ENCODE measurements around the gene AIPL1.

Gene AIPL1

DNA sequence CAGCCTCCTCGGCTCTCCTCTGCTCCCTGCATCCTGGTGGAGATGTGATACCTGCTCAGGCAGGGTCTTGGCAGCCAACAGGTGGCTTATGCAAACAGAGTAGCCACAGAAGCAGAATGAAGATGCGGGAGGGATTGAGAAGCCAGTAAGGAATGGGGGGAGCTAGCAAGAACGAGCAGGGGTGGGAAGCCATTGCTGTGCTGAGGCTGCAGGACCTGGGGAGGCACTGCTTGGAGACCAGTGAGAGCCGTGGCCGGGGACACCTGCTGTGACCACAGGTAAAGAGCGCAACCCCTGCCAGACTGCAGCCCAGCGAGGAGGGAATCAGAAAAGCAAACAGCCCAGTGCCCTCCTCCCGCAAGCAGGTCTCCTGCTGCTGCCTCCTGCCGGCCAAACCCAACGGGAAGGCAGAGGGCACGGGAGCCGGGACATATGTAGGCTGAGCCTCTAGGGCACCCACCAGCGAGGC is 14.7 kb downstream of the AIPL1 start:
- WGBS, 2 experiments: 26 to 28% methylated on average over 13 of the region's 13 CpGs
- H3K4me3 ChIP-seq (ENCODE audit: insufficient read depth, low read depth, low read length): no peak overlapping the region
- no peaks in the 10 kb centered on the region for H3K4me1 ChIP-seq (ENCODE audit: control insufficient read depth, insufficient read depth, low read length)
- no peaks in the 10 kb centered on the region for H3K36me3 ChIP-seq (ENCODE audit: control insufficient read depth, insufficient read depth, low read length)
- no peaks in the 10 kb centered on the region for H3K9me3 ChIP-seq (ENCODE audit: control insufficient read depth, low read length)
- no peaks in the 10 kb centered on the region for H3K27me3 ChIP-seq (ENCODE audit: control insufficient read depth, insufficient read depth, low read length, poor library complexity, severe bottlenecking)
- H3K27ac ChIP-seq (ENCODE audit: insufficient read depth, low read depth, low read length, poor library complexity, severe bottlenecking): no peak overlapping the region

DNA sequence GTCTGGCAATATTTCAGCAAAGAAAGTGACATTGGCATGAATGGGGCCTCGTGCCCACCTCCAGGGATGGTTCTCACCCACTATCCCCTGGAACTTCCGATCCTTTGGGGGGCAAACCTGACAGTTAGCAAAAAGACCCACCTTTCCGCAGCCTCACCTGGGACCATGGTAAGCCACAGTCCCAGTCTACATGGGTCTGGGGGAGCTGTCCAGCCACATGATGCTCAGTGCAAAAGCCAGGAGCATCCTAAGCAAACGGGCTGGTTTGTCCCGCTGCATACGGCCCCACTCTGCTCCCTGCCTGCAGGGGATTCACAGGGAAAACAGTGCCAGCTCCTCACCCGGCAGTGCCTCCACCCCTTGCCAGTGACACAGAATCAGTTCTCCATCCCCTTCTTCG is 19.3 kb downstream of the AIPL1 start:
- H3K36me3 ChIP-seq (ENCODE audit: control insufficient read depth, insufficient read depth, low read length): no peaks in the 10 kb centered on the region
- WGBS, 2 experiments: 85% methylated on average over 8 of the region's 8 CpGs
- no peaks in the 10 kb centered on the region for H3K9me3 ChIP-seq (ENCODE audit: control insufficient read depth, low read length)
- no peaks in the 10 kb centered on the region for H3K27me3 ChIP-seq (ENCODE audit: control insufficient read depth, insufficient read depth, low read length, poor library complexity, severe bottlenecking)
- H3K4me3 ChIP-seq (ENCODE audit: insufficient read depth, low read depth, low read length): no peak overlapping the region
- H3K27ac ChIP-seq (ENCODE audit: insufficient read depth, low read depth, low read length, poor library complexity, severe bottlenecking): no peak overlapping the region
- no peaks in the 10 kb centered on the region for H3K4me1 ChIP-seq (ENCODE audit: control insufficient read depth, insufficient read depth, low read length)

DNA sequence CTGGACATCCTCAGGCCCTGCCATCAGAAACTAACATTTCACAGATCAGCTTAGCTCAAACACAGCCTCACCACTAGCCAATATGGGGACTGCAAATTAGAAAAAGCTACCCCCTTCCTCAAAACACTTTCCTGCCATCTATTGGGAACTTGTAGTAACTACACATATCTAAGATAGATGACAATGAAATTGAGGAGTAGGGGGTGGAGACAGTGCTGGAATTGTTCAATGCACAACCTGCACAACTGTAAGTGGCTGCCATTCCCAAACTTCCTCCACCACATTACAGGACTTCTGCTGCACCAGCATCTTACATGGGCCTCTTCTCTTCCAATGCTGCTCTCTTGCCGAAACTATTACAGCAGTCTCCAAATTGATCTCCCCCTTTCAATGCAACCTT is 21.9 kb downstream of the AIPL1 start:
- Histone ChIP-seq H3K36me3 (ENCODE audit: control insufficient read depth, insufficient read depth, low read length) (no peaks in the 10 kb centered on the region), H3K4me1 (ENCODE audit: control insufficient read depth, insufficient read depth, low read length) (no peaks in the 10 kb centered on the region), H3K4me3 (ENCODE audit: insufficient read depth, low read depth, low read length) (no peak overlapping the region), H3K27me3 (ENCODE audit: control insufficient read depth, insufficient read depth, low read length, poor library complexity, severe bottlenecking) (no peaks in the 10 kb centered on the region), H3K9me3 (ENCODE audit: control insufficient read depth, low read length) (no peaks in the 10 kb centered on the region), H3K27ac (ENCODE audit: insufficient read depth, low read depth, low read length, poor library complexity, severe bottlenecking) (no peak overlapping the region)
- WGBS, 2 experiments: 92 to 96% methylated on average over 1 of the region's 1 CpG

DNA sequence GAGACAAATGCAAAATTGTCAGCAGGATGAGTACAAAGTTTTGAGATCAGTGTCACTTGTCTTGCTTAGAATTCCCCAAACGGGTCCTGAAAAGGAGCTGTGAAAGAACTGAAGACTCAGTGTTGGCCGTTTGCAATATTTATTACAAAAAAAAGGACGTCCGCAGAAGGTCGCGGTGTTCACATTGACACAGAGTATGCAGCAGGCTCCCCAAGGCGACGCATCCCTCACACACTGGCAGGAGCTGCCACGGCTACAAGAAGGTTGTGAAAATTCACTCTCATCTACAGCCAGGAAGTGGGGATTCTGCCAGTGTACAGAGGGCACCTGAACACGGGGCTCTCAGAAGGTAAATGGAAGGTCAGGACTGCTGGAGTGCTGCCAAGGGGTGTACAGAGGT is 26.2 kb downstream of the AIPL1 start:
- Histone ChIP-seq H3K4me3 (ENCODE audit: insufficient read depth, low read depth, low read length) (no peak overlapping the region), H3K4me1 (ENCODE audit: control insufficient read depth, insufficient read depth, low read length) (no peaks in the 10 kb centered on the region), H3K27me3 (ENCODE audit: control insufficient read depth, insufficient read depth, low read length, poor library complexity, severe bottlenecking) (no peaks in the 10 kb centered on the region), H3K27ac (ENCODE audit: insufficient read depth, low read depth, low read length, poor library complexity, severe bottlenecking) (no peak overlapping the region), H3K9me3 (ENCODE audit: control insufficient read depth, low read length) (no peaks in the 10 kb centered on the region), H3K36me3 (ENCODE audit: control insufficient read depth, insufficient read depth, low read length) (no peaks in the 10 kb centered on the region)
- WGBS, 2 experiments: 90 to 92% methylated on average over 10 of the region's 10 CpGs

DNA sequence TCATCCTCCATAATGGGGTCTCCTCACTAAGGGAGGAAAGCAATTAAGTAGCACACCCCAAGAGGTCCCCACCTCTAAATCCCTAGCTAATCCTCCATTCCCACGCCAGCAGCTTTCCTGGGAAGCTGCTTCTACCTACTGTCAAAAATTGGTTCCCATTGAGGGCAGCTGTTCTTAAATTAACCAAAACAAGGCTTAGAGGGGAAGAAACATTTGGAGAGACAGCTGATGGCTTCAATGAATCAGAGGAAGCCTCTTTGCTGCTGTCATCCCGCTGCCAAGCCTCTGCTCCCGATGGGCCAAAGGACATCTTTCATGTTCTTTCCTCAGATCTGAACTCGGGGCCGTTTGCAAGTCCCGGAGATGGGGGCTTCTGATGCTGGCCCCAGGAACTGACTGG is 26.6 kb downstream of the AIPL1 start:
- Histone ChIP-seq H3K27ac (ENCODE audit: insufficient read depth, low read depth, low read length, poor library complexity, severe bottlenecking) (no peak overlapping the region), H3K4me3 (ENCODE audit: insufficient read depth, low read depth, low read length) (no peak overlapping the region), H3K36me3 (ENCODE audit: control insufficient read depth, insufficient read depth, low read length) (no peaks in the 10 kb centered on the region), H3K4me1 (ENCODE audit: control insufficient read depth, insufficient read depth, low read length) (no peaks in the 10 kb centered on the region), H3K9me3 (ENCODE audit: control insufficient read depth, low read length) (no peaks in the 10 kb centered on the region), H3K27me3 (ENCODE audit: control insufficient read depth, insufficient read depth, low read length, poor library complexity, severe bottlenecking) (no peaks in the 10 kb centered on the region)
- 71 to 78% methylated on average over 6 of the region's 6 CpGs for WGBS, 2 experiments

DNA sequence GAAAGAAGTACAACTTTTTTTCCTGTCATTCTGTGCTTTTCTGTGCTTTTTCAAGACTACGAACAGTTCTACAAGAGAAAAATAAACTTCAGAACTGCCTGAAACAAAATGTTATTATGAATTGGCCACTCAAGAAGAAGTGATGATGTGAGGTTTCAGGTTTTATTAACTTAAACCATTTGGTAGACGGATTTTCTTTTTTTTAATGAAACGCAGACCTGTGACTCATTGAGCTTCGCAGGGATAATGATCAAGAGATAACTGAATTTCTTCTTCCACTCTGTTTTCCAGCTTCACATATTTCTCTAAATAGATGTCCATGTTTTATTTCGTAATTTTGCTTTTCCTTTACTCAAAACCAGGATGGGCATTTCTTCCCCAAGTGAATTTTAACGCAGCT is 32.7 kb downstream of the AIPL1 start:
- Histone ChIP-seq H3K27ac (ENCODE audit: insufficient read depth, low read depth, low read length, poor library complexity, severe bottlenecking) (no peak overlapping the region), H3K4me1 (ENCODE audit: control insufficient read depth, insufficient read depth, low read length) (no peaks in the 10 kb centered on the region), H3K9me3 (ENCODE audit: control insufficient read depth, low read length) (no peaks in the 10 kb centered on the region), H3K4me3 (ENCODE audit: insufficient read depth, low read depth, low read length) (no peak overlapping the region), H3K36me3 (ENCODE audit: control insufficient read depth, insufficient read depth, low read length) (no peaks in the 10 kb centered on the region), H3K27me3 (ENCODE audit: control insufficient read depth, insufficient read depth, low read length, poor library complexity, severe bottlenecking) (no peaks in the 10 kb centered on the region)
- 95 to 97% methylated on average over 6 of the region's 6 CpGs for WGBS, 2 experiments

DNA sequence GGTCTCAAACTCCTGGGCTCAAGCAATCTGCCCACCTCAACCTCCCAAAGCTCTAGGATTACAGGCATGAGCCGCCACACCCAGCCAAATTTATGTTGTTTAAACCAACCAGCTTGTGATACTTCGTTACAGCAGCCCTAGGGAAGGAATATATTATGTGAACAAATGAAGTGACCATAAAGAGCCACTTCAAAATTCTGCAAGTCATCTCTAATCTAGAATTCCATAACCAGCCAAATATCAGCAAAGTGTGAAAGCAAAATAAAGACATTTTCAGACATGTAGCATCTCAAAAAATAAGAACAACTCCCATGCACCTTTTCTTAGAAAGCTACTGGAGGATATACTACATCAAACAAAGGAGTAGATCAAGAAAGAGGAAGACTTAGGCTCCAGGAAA is 36.0 kb downstream of the AIPL1 start:
- Histone ChIP-seq H3K4me3 (ENCODE audit: insufficient read depth, low read depth, low read length) (no peak overlapping the region), H3K27me3 (ENCODE audit: control insufficient read depth, insufficient read depth, low read length, poor library complexity, severe bottlenecking) (no peaks in the 10 kb centered on the region), H3K36me3 (ENCODE audit: control insufficient read depth, insufficient read depth, low read length) (no peaks in the 10 kb centered on the region), H3K27ac (ENCODE audit: insufficient read depth, low read depth, low read length, poor library complexity, severe bottlenecking) (no peak overlapping the region), H3K4me1 (ENCODE audit: control insufficient read depth, insufficient read depth, low read length) (peaks cover 5% of the 10 kb centered on the region), H3K9me3 (ENCODE audit: control insufficient read depth, low read length) (no peaks in the 10 kb centered on the region)
- 100% methylated on average over 1 to 2 of the region's 2 CpGs for WGBS, 2 experiments

DNA sequence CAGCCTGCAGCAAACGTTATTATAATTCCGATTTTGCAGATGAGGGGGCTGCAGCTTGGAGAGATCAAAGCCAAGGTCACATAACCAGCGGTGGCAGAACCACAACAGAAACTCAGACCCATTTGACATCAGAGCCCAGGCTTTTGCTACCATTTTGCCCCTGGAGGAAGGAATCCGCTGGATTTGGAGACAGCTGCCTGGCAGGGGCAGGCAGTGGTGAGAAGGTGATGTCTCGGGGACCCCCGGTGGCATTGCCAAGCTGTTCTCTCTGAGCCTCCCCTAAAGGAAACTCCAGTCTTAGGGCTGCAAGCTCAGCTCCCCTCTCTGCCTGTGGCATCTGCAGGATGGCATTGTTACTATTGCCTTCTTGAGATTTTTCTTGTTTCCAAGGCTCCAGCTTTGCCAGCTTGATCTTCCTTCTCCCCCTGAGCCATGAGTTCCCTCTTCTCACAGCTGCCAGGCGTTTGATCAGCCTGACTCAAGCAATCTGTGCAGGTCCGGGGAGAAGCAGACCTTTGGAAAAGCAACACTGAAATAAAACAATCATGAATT is 40.8 kb downstream of the AIPL1 start:
- WGBS, 2 experiments: 71 to 77% methylated on average over 8 of the region's 8 CpGs
- Histone ChIP-seq H3K4me1 (ENCODE audit: control insufficient read depth, insufficient read depth, low read length) (peaks cover 5% of the 10 kb centered on the region), H3K27ac (ENCODE audit: insufficient read depth, low read depth, low read length, poor library complexity, severe bottlenecking) (no peak overlapping the region), H3K9me3 (ENCODE audit: control insufficient read depth, low read length) (no peaks in the 10 kb centered on the region), H3K4me3 (ENCODE audit: insufficient read depth, low read depth, low read length) (no peak overlapping the region), H3K27me3 (ENCODE audit: control insufficient read depth, insufficient read depth, low read length, poor library complexity, severe bottlenecking) (no peaks in the 10 kb centered on the region), H3K36me3 (ENCODE audit: control insufficient read depth, insufficient read depth, low read length) (no peaks in the 10 kb centered on the region)

DNA sequence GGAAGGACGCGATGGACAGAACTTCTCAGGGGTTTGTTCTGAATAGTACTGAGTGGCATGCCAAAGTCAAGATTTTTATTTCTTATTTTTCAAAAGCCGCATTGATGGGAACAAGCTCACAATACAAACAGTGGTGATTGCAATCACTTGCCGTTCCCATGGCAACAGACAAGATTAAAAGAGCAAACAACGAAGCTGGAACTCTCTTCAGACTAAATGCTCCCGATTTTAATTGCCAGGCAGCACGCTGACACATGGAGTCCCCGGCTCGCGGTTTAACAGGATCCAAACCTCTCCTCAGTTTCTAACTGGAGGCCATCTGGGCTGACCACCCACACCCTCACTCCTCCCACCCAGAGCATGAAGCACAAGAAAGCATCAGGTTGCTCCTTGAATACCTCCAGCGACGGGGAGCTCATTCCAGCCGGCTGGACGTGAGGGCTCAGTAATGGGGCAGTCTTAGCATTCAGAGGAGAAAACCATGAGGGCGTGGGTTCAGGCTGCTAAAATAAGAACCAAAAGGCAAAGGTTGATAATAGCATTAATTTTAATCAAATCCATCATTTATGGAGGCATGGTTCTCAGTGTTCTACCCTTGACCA is 41.5 kb downstream of the AIPL1 start:
- no peak overlapping the region for H3K27ac ChIP-seq (ENCODE audit: insufficient read depth, low read depth, low read length, poor library complexity, severe bottlenecking)
- no peaks in the 10 kb centered on the region for H3K27me3 ChIP-seq (ENCODE audit: control insufficient read depth, insufficient read depth, low read length, poor library complexity, severe bottlenecking)
- H3K9me3 ChIP-seq (ENCODE audit: control insufficient read depth, low read length): no peaks in the 10 kb centered on the region
- H3K4me1 ChIP-seq (ENCODE audit: control insufficient read depth, insufficient read depth, low read length): peaks cover 5% of the 10 kb centered on the region
- H3K4me3 ChIP-seq (ENCODE audit: insufficient read depth, low read depth, low read length): no peak overlapping the region
- WGBS, 2 experiments: 75 to 76% methylated on average over 15 of the region's 15 CpGs
- no peaks in the 10 kb centered on the region for H3K36me3 ChIP-seq (ENCODE audit: control insufficient read depth, insufficient read depth, low read length)

DNA sequence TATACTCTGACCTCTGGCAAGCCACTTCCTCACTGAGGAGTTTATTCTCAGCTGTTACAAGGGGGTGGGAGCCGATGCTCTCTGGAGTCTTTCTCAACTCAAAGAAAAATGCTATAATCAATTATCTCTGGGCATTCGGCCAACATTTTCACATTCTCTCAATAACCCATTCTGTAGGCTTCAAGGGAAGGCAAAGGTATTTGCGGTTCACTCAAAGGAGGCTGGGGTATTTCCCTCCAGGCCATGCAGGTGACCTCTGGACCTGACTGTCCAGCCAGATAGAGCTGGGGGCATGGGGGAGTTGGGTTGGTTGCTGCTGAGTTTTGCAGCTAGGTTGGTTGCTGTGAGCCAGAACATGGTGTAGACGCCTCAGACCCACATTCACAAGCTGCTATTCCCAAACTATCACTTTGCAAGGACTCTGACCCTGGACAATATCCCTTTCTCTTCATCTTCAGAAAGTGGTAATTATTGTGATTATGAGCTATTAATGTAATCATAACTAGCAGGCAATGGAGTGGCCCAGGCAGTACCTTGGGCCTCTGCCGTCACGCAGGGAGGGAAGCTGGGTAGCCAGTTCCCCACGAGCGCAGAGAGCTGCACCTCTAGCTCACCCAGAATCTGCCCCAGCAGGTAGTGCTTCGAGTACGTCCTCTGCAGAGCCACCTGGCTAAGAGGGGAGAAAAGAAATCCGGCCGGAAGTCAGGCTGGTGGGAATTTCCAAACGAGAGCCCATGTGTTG is 42.1 kb downstream of the AIPL1 start:
- Histone ChIP-seq H3K36me3 (ENCODE audit: control insufficient read depth, insufficient read depth, low read length) (no peaks in the 10 kb centered on the region), H3K27me3 (ENCODE audit: control insufficient read depth, insufficient read depth, low read length, poor library complexity, severe bottlenecking) (no peaks in the 10 kb centered on the region), H3K9me3 (ENCODE audit: control insufficient read depth, low read length) (no peaks in the 10 kb centered on the region), H3K4me3 (ENCODE audit: insufficient read depth, low read depth, low read length) (no peak overlapping the region), H3K27ac (ENCODE audit: insufficient read depth, low read depth, low read length, poor library complexity, severe bottlenecking) (no peak overlapping the region), H3K4me1 (ENCODE audit: control insufficient read depth, insufficient read depth, low read length) (peaks cover 5% of the 10 kb centered on the region)
- 87 to 88% methylated on average over 13 of the region's 13 CpGs for WGBS, 2 experiments

Data from ectodermal cell (in vitro differentiated cells).